KBM-7 (cell line): Measurements from ENCODE around the gene EPN1.

Experiments used
- DNase-seq: peaks from one replicate; pipeline ENCODE4 v3.0.0-alpha.2; 2015
- in situ Hi-C: fragments of 300-500 bp; cut with MboI; formaldehyde crosslinking; loops from 2 replicates; pipeline ENCODE4 v1.14.3; 2020; ENCODE audit warnings: low sequenced_read_pairs, low pct_unique_long_range_greater_than_20kb, mixed read lengths

The EPN1 gene

DNA sequence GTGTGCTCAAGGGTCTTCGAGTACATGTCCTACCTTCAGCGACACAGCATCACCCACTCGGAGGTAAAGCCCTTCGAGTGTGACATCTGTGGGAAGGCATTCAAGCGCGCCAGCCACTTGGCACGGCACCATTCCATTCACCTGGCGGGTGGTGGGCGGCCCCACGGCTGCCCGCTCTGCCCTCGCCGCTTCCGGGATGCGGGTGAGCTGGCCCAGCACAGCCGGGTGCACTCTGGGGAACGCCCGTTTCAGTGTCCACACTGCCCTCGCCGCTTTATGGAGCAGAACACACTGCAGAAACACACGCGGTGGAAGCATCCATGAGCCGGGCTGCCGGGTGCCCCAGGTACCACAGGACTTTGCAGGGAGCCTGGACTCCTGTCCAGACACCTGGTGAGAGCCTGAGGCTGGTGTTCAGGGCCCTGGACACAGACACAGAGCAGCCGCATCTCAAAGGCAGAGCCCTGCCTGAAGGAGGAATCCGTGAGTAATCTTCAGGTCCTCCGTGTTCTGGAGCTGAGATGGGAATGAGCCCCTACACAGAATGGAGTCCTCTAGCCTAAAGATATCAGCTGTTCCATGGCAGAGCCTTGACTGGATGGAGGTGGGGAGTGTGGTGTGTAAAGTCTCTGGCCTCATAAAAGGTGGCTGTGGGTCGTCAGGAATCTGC is 30.0 kb upstream of the EPN1 start:
- in situ Hi-C loops = no loop called here
- no peak for DNase-seq

DNA sequence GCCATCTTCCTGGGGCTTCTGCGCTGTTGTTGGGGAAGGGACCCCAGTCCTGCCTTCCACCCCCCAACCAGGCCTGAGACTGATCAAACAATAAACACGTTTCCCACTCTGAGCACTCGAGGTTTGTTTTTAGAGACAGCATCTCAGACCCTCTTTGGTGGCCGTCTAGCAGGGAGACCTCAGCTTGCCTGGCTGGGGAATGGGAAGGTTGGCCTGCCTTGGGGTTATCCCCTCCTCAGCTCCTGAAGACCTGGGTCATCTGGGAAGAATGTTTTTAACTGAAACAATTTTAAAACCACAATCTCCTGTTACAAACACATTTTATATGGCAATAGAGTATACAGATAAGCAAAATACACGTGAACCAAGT is 29.5 kb upstream of the EPN1 start:
- in situ Hi-C loops = no loop called here
- no peak for DNase-seq

- in situ Hi-C loops = no loop called here
- DNase-seq = no peak
Measured at GRCh38 chr19:55646889-55647731, 27.9 kb upstream of the EPN1 start.

DNA sequence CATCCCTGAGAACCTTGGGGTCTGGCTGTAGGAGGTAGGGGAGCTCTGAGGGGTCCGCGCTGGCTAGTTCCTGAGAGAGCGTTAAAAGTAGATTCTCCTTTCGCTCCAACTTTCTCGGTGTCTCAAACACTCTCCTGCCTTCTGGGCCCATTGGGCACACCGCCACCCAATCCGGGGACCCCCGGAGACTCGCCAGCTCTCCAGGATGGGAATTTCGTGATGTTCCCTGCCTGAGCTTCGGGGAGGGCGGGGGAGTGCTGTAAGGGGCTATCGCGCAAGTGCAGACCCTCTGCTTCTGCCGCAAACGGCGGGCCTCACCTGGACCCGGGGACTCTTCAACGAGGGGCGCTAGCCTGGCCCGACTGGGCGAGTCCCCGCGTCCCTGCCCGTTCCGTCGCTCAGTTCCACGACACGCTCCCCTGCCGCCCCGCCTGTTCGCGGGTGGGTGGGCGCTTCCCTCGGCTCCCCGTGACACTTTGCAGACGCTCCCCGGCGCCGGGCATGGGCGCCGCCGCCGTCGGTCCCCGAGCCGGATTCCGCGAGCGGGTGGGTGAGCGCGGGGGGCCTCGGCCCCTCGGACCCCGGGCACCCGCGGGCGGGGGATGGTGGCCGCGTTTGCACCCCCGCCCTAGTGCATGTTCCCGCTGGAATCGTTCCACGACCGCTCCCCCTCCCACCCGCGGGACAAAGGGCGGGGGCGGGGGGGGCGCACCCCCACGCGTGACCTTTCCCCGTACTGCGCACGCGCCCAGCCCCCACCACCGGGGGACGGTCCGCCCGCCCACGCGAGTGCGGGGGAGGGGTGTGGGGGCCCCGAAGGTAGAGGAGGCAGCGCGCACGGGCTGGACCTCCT is 27.1 kb upstream of the EPN1 start, which contains the start of gene CCDC106:
Gene CCDC106 (plus strand): TSS at position 481 of the 853 bp plus-strand sequence. CDS start 835 bp downstream, outside the sequence.
- in situ Hi-C loops = no loop called here
- peak; percentile 80 for DNase-seq

DNA sequence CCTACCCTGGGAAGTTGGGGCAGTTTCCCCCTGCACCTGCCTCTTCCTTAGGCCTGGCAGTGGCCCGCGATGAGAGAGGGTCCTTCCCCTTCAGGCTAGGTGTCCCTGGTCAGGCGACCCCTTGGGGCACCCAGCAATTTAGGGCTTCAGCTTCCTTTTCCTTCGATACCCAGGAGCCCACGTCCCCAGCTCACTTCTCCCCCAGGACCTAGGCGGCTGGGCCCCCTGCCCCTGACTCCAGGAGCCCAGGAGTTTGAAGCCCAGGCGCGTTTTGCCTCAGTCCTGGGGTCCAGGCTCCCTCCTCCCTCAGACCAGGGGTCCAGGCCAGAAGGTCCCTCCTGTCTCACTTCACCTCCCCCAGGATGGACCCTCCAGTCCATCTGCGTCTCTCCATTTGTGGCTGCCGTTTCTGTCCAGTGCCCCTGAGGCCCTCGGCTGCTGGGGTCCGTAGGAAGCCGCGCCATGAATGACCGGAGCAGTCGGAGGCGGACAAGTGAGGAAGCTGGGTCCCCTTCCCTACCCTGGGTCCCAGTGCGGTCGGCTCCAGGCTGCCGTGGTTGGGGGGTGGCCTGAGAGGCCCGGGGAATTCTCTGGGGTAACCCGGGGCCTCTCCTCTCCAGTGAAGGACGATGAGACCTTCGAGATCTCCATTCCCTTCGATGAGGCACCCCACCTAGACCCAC is 26.3 kb upstream of the EPN1 start:
- DNase-seq = no peak

GRCh38 chr19:55649268-55650125 is 25.5 kb upstream of the EPN1 start:
- DNase-seq = no peak
- in situ Hi-C loops = no loop called here

More for the DNA sequence above, 26.3 kb upstream of the EPN1 start:
- in situ Hi-C loops = no loop called here

GRCh38 chr19:55650126-55650557 is 24.9 kb upstream of the EPN1 start:
- no peak for DNase-seq
- in situ Hi-C loops = no loop called here

GRCh38 chr19:55650602-55651230 is 24.3 kb upstream of the EPN1 start:
- in situ Hi-C loops = no loop called here
- no peak for DNase-seq

DNA sequence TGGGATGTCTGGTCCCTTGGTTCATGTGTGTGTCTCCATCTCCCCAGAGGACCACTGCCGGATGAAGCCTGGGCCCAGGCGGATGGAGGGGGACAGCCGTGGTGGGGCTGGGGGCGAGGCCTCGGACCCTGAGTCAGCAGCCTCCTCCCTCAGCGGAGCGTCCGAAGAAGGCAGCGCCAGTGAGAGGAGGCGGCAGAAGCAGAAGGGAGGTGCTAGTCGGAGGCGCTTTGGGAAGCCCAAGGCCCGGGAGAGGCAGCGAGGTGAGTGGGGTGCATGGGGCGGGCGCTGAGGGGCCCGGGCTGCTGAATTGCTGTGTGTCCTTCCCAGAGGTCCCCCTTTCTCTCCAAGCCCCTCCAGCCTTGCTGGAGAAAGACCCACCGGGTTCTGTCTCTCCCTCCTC is 23.8 kb upstream of the EPN1 start:
- in situ Hi-C loops = no loop called here
- DNase-seq = no peak

GRCh38 chr19:55652311-55653128 is 22.5 kb upstream of the EPN1 start:
- in situ Hi-C loops = no loop called here
- DNase-seq = no peak

DNA sequence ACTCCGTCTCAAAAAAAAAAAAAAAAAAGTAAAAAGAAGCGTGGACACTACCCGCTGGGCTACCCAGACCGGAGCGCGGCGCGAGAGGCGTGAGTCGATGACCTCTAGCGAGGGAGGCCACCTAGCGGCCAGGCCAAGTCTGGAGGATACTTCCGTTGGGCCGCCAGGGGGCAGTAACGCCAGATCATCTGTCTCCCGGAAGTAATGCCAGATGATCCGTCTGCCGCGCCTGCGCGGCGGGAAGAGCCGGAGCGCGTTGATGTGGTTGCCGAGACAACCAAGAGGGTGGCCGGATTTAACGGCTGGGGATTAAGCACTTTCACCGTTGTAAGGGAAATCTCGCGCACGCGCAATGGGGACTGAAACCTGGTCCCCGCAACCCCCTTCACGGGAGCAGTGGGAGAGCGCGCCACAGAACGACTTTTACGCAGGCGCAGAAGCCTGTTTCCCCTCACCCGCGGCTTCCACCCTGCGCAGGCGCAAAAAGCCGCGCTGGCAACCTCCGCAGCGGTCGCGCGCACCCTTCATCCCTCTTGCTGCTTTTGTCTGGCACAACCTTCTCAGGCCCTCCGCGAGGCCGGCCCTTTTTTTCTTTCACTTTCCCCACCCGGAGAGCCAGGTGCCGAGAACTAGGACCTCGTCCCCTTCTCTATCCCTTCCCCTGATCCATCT is 21.2 kb upstream of the EPN1 start:
- in situ Hi-C loops = no loop called here
- peak; percentile 98 for DNase-seq

- in situ Hi-C loops = no loop called here
Measured at GRCh38 chr19:55654323-55654867, 20.6 kb upstream of the EPN1 start.

DNA sequence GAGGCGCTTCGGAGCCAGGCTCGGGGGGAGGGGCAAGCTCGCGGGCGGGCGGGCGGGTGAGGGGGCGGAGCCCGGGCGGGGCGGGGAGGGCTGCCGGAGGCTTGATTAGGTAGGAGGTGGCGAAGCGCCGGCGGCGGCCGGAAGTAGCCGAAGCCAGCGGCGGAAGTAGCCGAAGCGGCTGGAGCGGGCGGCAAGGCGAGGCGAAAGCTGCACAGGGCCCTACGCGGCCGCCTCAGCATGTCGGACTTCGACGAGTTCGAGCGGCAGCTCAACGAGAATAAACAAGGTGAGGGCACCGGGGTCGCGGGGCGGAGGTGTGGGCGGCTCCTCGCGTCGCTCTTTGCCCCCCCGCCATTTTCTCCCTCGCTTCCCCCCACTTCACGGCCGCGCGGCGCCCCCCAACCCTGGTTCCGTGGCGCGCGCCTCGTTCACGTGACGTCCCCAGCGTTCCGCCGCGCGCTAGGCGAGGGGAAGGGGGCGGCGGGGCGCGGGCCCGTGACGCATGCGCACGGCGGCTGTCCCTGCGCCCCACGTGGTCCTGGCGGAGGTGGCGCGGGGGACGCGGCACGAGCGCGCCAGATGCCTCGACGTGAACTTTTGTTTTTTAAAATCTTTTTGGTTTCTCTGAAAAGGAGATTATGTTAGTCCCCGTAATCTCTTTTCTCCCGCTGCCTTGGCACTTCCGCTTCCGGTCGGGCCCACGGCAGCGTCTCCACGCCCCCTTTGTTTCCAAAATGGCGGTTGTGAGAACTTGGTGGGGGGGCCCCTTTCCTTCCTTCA is 20.0 kb upstream of the EPN1 start, which contains the start of gene U2AF2:
Gene U2AF2 (plus strand): TSS at position 168 of the 780 bp plus-strand sequence. CDS start 70 bp downstream, at position 238.
- in situ Hi-C loops = no loop called here
- peak; percentile 84 for DNase-seq

More at GRCh38 chr19:55654323-55654867, 20.6 kb upstream of the EPN1 start:
- peak; percentile 99 for DNase-seq

GRCh38 chr19:55655648-55656040 is 19.4 kb upstream of the EPN1 start:
- DNase-seq = no peak
- in situ Hi-C loops = no loop called here

GRCh38 chr19:55656552-55656951 is 18.5 kb upstream of the EPN1 start:
- in situ Hi-C loops = no loop called here

More at GRCh38 chr19:55656552-55656951, 18.5 kb upstream of the EPN1 start:
- no peak for DNase-seq
